HepG2 (cell line): ENCODE data around the gene TUT1. TPM values are rescaled to one million over a fixed set of nuclear protein-coding genes. Genes with fewer than 3 reads are reported as not detected.
A peak's percentile ranks its signal among the peaks of the same experiment; 100 is the strongest.

Source experiments
- EHMT2 ChIP-seq: fragments of 200-600 bp; sonication (generic); IDR thresholded peaks from 2 replicates; pipeline ENCODE4 v1.7.0; 2017; ENCODE audit warnings: antibody characterized with exemption, low read depth, low read length, borderline replicate concordance
- FOSL2 ChIP-seq: sonication (generic); formaldehyde crosslinking; IDR thresholded peaks from 2 replicates; pipeline ENCODE4 v1.4.0; 2020; ENCODE audit warnings: missing genetic modification reagents
- FOXA3 ChIP-seq: IDR thresholded peaks from 2 replicates; pipeline ENCODE4 v1.6.1; 2016; ENCODE audit warnings: missing genetic modification reagents, missing compliant biosample characterization
- FOXC1 ChIP-seq: sonication (generic); formaldehyde crosslinking; IDR thresholded peaks from 2 replicates; pipeline ENCODE4 v1.8.0; 2022; ENCODE audit warnings: mild to moderate bottlenecking, missing genetic modification reagents, borderline replicate concordance
- GABPA ChIP-seq, 2 experiments: IDR thresholded peaks; 2 replicates each; pipeline ENCODE4 v1.6.1; 2011 to 2016; ENCODE audit warnings: low read depth in 2 of 2, low read length in 1 of 2, missing biosample characterization in 1 of 2, missing genetic modification characterization in 1 of 2
- KDM3A ChIP-seq: IDR thresholded peaks from 2 replicates; pipeline ENCODE4 v1.6.1; 2018; ENCODE audit warnings: low read depth, missing compliant biosample characterization
- MAFK ChIP-seq, 2 experiments: IDR thresholded peaks in 1 of 2; conservative IDR thresholded peaks in 1 of 2; 2 replicates each; pipeline ENCODE4 v1.6.1; 2011; ENCODE audit warnings: improper control_type of control experiment in 2 of 2, low read length in 2 of 2
- NR2F2 ChIP-seq: IDR thresholded peaks from 2 replicates; pipeline ENCODE4 v1.6.1; 2012; ENCODE audit warnings: low read depth, inconsistent platforms, borderline replicate concordance
- NR2F6 ChIP-seq, 2 experiments: IDR thresholded peaks; 2 replicates each; pipeline ENCODE4 v1.6.1; 2016; ENCODE audit warnings: antibody characterized with exemption in 1 of 2, mild to moderate bottlenecking in 1 of 2
- PCBP1 ChIP-seq: fragments of 200-400 bp; formaldehyde crosslinking; IDR thresholded peaks from 2 replicates; pipeline ENCODE4 v1.6.1; 2017; ENCODE audit warnings: mild to moderate bottlenecking, low read depth, low read length, borderline replicate concordance
- RFX1 ChIP-seq: fragments of 450-650 bp; IDR thresholded peaks from 2 replicates; pipeline ENCODE4 v1.6.1; 2017
- SIN3B ChIP-seq: fragments of 150-350 bp; IDR thresholded peaks from 2 replicates; pipeline ENCODE4 v1.6.1; 2014; ENCODE audit warnings: low read length
- TAF15 ChIP-seq: fragments of 200-400 bp; formaldehyde crosslinking; IDR thresholded peaks from one replicate; pipeline ENCODE4 v1.6.1; 2018; ENCODE audit warnings: mild to moderate bottlenecking, low read depth, low read length; ENCODE audit not compliant: poor library complexity, severe bottlenecking
- TOE1 ChIP-seq: sonication (generic); formaldehyde crosslinking; IDR thresholded peaks from 2 replicates; pipeline ENCODE4 v1.4.0; 2020; ENCODE audit warnings: mild to moderate bottlenecking, missing genetic modification reagents
- XRCC5 ChIP-seq: fragments of 200-400 bp; formaldehyde crosslinking; optimal IDR thresholded peaks from 2 replicates; pipeline ENCODE3; 2017; ENCODE audit warnings: mild to moderate bottlenecking, low read length
- ZBTB8A ChIP-seq: sonication (generic); formaldehyde crosslinking; IDR thresholded peaks from 2 replicates; pipeline ENCODE4 v1.4.0; 2020; ENCODE audit warnings: mild to moderate bottlenecking, low read depth, missing genetic modification reagents, borderline replicate concordance
- ZNF317 ChIP-seq: sonication (generic); formaldehyde crosslinking; IDR thresholded peaks from 2 replicates; pipeline ENCODE4 v1.5.0; 2020; ENCODE audit warnings: mild to moderate bottlenecking, missing genetic modification reagents
- ZNF33B ChIP-seq: sonication (generic); formaldehyde crosslinking; IDR thresholded peaks from 2 replicates; pipeline ENCODE4 v1.5.1; 2020; ENCODE audit warnings: mild to moderate bottlenecking, missing genetic modification reagents
- ZNF343 ChIP-seq: sonication (generic); formaldehyde crosslinking; IDR thresholded peaks from 2 replicates; pipeline ENCODE4 v1.4.0; 2020; ENCODE audit warnings: mild to moderate bottlenecking, missing genetic modification reagents
- ZNF430 ChIP-seq: sonication (generic); formaldehyde crosslinking; IDR thresholded peaks from 2 replicates; pipeline ENCODE4 v1.9.0; 2021; ENCODE audit warnings: mild to moderate bottlenecking, missing genetic modification reagents
- ZNF567 ChIP-seq: sonication (generic); formaldehyde crosslinking; IDR thresholded peaks from 2 replicates; pipeline ENCODE4 v1.8.1; 2023; ENCODE audit warnings: mild to moderate bottlenecking, missing genetic modification reagents, borderline replicate concordance
- ZNF619 ChIP-seq: sonication (generic); formaldehyde crosslinking; IDR thresholded peaks from 2 replicates; pipeline ENCODE4 v1.4.0; 2020; ENCODE audit warnings: mild to moderate bottlenecking, missing genetic modification reagents
- ZNF879 ChIP-seq: sonication (generic); formaldehyde crosslinking; IDR thresholded peaks from 2 replicates; pipeline ENCODE4 v1.8.1; 2023; ENCODE audit warnings: missing genetic modification reagents
- polyA plus RNA-seq, 8 experiments: library from polyadenylated mRNA; depleted of rRNA in 3 of 8; stranded (reverse) in 7 of 8; unstranded in 1 of 8; fragments of >200 nt; fragmentation: Illumina TruSeq in 4 of 8; extraction: Trizol in 4 of 8; gene quantifications; 2 replicates each; pipeline versions ENCODE4 v1.2.1 to v1.2.3, GENCODE V29; 2011 to 2016; ENCODE audit warnings: low read depth in 4 of 8, missing spikeins in 1 of 8, mixed read lengths in 1 of 8; ENCODE audit not compliant: insufficient read depth in 1 of 8
- total RNA-seq, 5 experiments: library from RNA; depleted of rRNA; stranded (reverse); fragments of >200 nt; fragmentation: Illumina TruSeq; extraction: Trizol; gene quantifications; 2 replicates each; pipeline ENCODE4 v1.2.3, GENCODE V29; 2016; ENCODE audit warnings: low read depth in 1 of 5
- TF ChIP-seq, protein P1 (sequence below): IDR thresholded peaks from 2 replicates; pipeline ENCODE4 v1.6.1; 2016; ENCODE audit warnings: missing compliant biosample characterization, missing genetic modification reagents, borderline replicate concordance
- TF ChIP-seq, protein P2 (sequence below): sonication (generic); formaldehyde crosslinking; IDR thresholded peaks from 2 replicates; pipeline ENCODE4 v1.5.1; 2020; ENCODE audit warnings: missing genetic modification reagents, mild to moderate bottlenecking, borderline replicate concordance
- TF ChIP-seq, protein P3 (sequence below): sonication (generic); formaldehyde crosslinking; IDR thresholded peaks from 2 replicates; pipeline ENCODE4 v1.5.1; 2020; ENCODE audit warnings: missing genetic modification reagents, mild to moderate bottlenecking, borderline replicate concordance

The TUT1 gene
- total and polyA plus RNA-seq, 2 of the 13 experiments (the other 11 are each of a cell fraction or from before 2014, with no cell fraction given): 9.7 to 14.3 TPM

DNA sequence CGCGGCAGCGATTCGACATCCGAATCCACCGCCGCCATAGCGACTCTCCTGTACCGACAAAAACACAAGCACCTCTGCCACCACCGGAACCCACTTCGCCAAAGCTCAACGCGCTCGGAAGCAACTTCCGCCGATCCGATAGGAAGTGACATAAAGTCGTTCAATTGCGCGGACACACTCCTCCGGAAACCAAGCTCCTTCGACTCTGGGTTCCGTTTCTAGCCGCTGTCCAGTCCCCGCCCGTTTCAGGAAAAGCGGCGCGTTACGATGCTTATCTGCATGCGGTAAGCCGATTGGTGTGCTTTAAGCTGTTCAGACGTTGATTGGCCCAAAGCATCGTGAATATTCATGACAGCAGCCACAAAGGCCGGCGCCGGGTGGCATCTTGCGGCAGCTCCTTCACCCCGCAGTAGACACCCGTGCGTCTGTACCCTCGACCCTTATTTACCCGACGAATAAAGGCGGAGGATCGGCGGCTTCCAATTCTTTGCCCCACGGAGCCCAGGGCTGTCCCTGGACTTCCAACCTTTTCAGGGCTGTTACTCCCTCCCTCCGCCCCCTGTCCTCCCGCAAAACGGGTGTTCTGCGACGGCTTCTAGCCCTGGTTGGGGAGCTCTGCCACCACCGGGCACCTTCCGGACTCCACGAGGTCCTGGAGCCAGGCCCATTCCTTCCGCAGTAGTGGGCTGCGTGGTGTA lies at the start of gene TUT1 (continued):
- no peak for TF ChIP-seq TOE1 (CRISPR knock-in tag)
- TF ChIP-seq, protein P1, sequence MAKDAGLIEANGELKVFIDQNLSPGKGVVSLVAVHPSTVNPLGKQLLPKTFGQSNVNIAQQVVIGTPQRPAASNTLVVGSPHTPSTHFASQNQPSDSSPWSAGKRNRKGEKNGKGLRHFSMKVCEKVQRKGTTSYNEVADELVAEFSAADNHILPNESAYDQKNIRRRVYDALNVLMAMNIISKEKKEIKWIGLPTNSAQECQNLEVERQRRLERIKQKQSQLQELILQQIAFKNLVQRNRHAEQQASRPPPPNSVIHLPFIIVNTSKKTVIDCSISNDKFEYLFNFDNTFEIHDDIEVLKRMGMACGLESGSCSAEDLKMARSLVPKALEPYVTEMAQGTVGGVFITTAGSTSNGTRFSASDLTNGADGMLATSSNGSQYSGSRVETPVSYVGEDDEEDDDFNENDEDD (CRISPR knock-in tag): peak; percentile 80
- peak; percentile 68 for TF ChIP-seq FOSL2 (CRISPR knock-in tag)
- no peak; the same call in 1 of the 2 replicates for TF ChIP-seq ZNF343
- no peak for TF ChIP-seq MAFK (conservative IDR thresholded peaks at IDR 0.05 in 1 of 2, IDR thresholded peaks at IDR 0.05 in 1 of 2; ENCODE audit: low read length in 2 of 2)
- TF ChIP-seq, protein P2, sequence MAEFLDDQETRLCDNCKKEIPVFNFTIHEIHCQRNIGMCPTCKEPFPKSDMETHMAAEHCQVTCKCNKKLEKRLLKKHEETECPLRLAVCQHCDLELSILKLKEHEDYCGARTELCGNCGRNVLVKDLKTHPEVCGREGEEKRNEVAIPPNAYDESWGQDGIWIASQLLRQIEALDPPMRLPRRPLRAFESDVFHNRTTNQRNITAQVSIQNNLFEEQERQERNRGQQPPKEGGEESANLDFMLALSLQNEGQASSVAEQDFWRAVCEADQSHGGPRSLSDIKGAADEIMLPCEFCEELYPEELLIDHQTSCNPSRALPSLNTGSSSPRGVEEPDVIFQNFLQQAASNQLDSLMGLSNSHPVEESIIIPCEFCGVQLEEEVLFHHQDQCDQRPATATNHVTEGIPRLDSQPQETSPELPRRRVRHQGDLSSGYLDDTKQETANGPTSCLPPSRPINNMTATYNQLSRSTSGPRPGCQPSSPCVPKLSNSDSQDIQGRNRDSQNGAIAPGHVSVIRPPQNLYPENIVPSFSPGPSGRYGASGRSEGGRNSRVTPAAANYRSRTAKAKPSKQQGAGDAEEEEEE (CRISPR knock-in tag): no peak
- TF ChIP-seq ZNF619 (CRISPR knock-in tag): peak; percentile 91; the same call in 1 of the 2 replicates
- TF ChIP-seq FOXA3: peak; percentile 81
- peak; percentile 84; the same call in 1 of the 2 replicates for TF ChIP-seq KDM3A (CRISPR knock-in tag)
- TF ChIP-seq RFX1: no peak
- TF ChIP-seq GABPA (IDR thresholded peaks at IDR 0.05; ENCODE audit: low read depth, low read length): peak; percentile 98
- TF ChIP-seq GABPA (CRISPR knock-in tag; IDR thresholded peaks at IDR 0.05; ENCODE audit: low read depth): peak; percentile 100
- TF ChIP-seq EHMT2: no peak; the same call in 1 of the 2 replicates
- 0 out of 2 replicates have a peak, but pooled peaks have one; percentile 77 for TF ChIP-seq FOXC1 (CRISPR knock-in tag)
- TF ChIP-seq SIN3B: peak; percentile 87
- TF ChIP-seq ZNF430: peak; percentile 96
- TF ChIP-seq ZNF879 (CRISPR knock-in tag): no peak
- TF ChIP-seq NR2F2: peak; percentile 33; the same call in 1 of the 2 replicates
- TF ChIP-seq TAF15: no peak
- no peak; the same call in 1 of the 2 replicates for TF ChIP-seq ZBTB8A (CRISPR knock-in tag)
- peak; percentile 72; the same call in 1 of the 2 replicates for TF ChIP-seq ZNF567 (CRISPR knock-in tag)
- peak; percentile 99 for TF ChIP-seq XRCC5
- TF ChIP-seq, protein P3, sequence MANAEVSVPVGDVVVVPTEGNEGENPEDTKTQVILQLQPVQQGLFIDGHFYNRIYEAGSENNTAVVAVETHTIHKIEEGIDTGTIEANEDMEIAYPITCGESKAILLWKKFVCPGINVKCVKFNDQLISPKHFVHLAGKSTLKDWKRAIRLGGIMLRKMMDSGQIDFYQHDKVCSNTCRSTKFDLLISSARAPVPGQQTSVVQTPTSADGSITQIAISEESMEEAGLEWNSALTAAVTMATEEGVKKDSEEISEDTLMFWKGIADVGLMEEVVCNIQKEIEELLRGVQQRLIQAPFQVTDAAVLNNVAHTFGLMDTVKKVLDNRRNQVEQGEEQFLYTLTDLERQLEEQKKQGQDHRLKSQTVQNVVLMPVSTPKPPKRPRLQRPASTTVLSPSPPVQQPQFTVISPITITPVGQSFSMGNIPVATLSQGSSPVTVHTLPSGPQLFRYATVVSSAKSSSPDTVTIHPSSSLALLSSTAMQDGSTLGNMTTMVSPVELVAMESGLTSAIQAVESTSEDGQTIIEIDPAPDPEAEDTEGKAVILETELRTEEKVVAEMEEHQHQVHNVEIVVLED: peak; percentile 95
- TF ChIP-seq ZNF33B (CRISPR knock-in tag): no peak
- TF ChIP-seq NR2F6 (IDR thresholded peaks at IDR 0.05): peak; percentile 53; the same call in 1 of the 2 replicates
- peak; percentile 56; the same call in 1 of the 2 replicates for TF ChIP-seq NR2F6 (CRISPR knock-in tag; IDR thresholded peaks at IDR 0.05)
- TF ChIP-seq ZNF317: peak; percentile 60
- 0 out of 2 replicates have a peak, but pooled peaks have one; percentile 68 for TF ChIP-seq PCBP1
